K562 (cell line): ENCODE results near the gene FOXO4. TPM values are rescaled to one million over a fixed set of nuclear protein-coding genes. Genes with fewer than 3 reads are reported as not detected.

Experiments
- CAMTA2 ChIP-seq: fragments of 250-450 bp; sonication (Bioruptor Pico); conservative IDR thresholded peaks from 2 replicates; pipeline ENCODE4 v1.5.1; 2022
- CC2D1A ChIP-seq: fragments of 450-650 bp; IDR thresholded peaks from 2 replicates; pipeline ENCODE4 v1.6.1; 2017; ENCODE audit warnings: mild to moderate bottlenecking
- FIP1L1 ChIP-seq: fragments of 200-400 bp; formaldehyde crosslinking; IDR thresholded peaks from 2 replicates; pipeline ENCODE4 v1.6.1; 2018; ENCODE audit warnings: mild to moderate bottlenecking, low read depth, low read length; ENCODE audit not compliant: poor library complexity, severe bottlenecking
- LEF1 ChIP-seq: fragments of 450-650 bp; IDR thresholded peaks from 2 replicates; pipeline ENCODE4 v1.6.1; 2016; ENCODE audit warnings: mild to moderate bottlenecking
- MBD2 ChIP-seq: sonication (generic); IDR thresholded peaks from 2 replicates; pipeline ENCODE4 v1.6.1; 2016; ENCODE audit warnings: low read depth, borderline replicate concordance
- NONO ChIP-seq, 2 experiments: fragments of 200-400 bp in 1 of 2; fragments of 450-650 bp in 1 of 2; formaldehyde crosslinking in 1 of 2; IDR thresholded peaks; 2 replicates each; pipeline ENCODE4 v1.6.1; 2017; ENCODE audit warnings: low read depth in 2 of 2, mild to moderate bottlenecking in 2 of 2, moderate library complexity in 2 of 2, low read length in 1 of 2
- POU5F1 ChIP-seq: fragments of 150-350 bp; IDR thresholded peaks from 2 replicates; pipeline ENCODE4 v1.6.1; 2014; ENCODE audit warnings: borderline replicate concordance, low read length, low read depth, mild to moderate bottlenecking; ENCODE audit not compliant: partially characterized antibody
- RREB1 ChIP-seq: fragments of 250-450 bp; sonication (Bioruptor Pico); IDR thresholded peaks from 2 replicates; pipeline ENCODE4 v1.4.0; 2020
- SIN3A ChIP-seq, 2 experiments: fragments of 150-350 bp in 1 of 2; IDR thresholded peaks; 2 replicates each; pipeline ENCODE4 v1.6.1; 2011 to 2016; ENCODE audit warnings: borderline replicate concordance in 2 of 2, low read depth in 2 of 2, low read length in 2 of 2, mild to moderate bottlenecking in 2 of 2, moderate library complexity in 2 of 2; ENCODE audit not compliant: control insufficient read depth in 1 of 2
- SNIP1 ChIP-seq: fragments of 450-650 bp; IDR thresholded peaks from 2 replicates; pipeline ENCODE4 v1.7.1; 2017; ENCODE audit warnings: low read depth, mild to moderate bottlenecking
- SRSF9 ChIP-seq: fragments of 200-400 bp; formaldehyde crosslinking; IDR thresholded peaks from 2 replicates; pipeline ENCODE4 v1.6.1; 2017; ENCODE audit warnings: low read depth, low read length, borderline replicate concordance
- TSC22D4 ChIP-seq: fragments of 450-650 bp; IDR thresholded peaks from 2 replicates; pipeline ENCODE4 v1.6.1; 2016; ENCODE audit warnings: missing genetic modification characterization, missing biosample characterization, control low read depth
- YBX1 ChIP-seq: fragments of 450-650 bp; IDR thresholded peaks from 2 replicates; pipeline ENCODE4 v1.7.1; 2016; ENCODE audit warnings: mild to moderate bottlenecking
- ZNF436 ChIP-seq: fragments of 250-450, 450-650 bp; sonication (Bioruptor Pico); formaldehyde crosslinking; IDR thresholded peaks from 2 replicates; pipeline ENCODE4 v1.7.0; 2020; ENCODE audit warnings: mild to moderate bottlenecking
- polyA plus RNA-seq, 8 experiments: library from polyadenylated mRNA; depleted of rRNA in 4 of 8; stranded (reverse) in 5 of 8; unstranded in 3 of 8; fragments of >200 nt; fragmentation: Nextera tagmentation in 2 of 8; fragmentation: Illumina TruSeq in 1 of 8; extraction: Ambion mirVana in 2 of 8; extraction: Trizol in 1 of 8; gene quantifications; 2 replicates each; pipeline versions ENCODE4 v1.2.1 to v1.2.3, GENCODE V29; 2011 to 2014; ENCODE audit warnings: inconsistent platforms in 1 of 8, missing spikeins in 1 of 8
- total RNA-seq, 7 experiments: library from RNA; depleted of rRNA in 6 of 7; stranded (reverse); fragments of >200 nt in 6 of 7; fragmentation: Illumina TruSeq in 2 of 7; extraction: Trizol in 2 of 7; gene quantifications; 2 replicates each; pipeline versions ENCODE4 v1.2.1 to v1.2.3, GENCODE V29; 2011 to 2021; ENCODE audit warnings: low replicate concordance in 1 of 7
- TF ChIP-seq, protein P1 (sequence below): IDR thresholded peaks from 2 replicates; pipeline ENCODE4 v1.6.1; 2014; ENCODE audit warnings: antibody characterized with exemption
- TF ChIP-seq, protein P2 (sequence below): sonication (generic); formaldehyde crosslinking; IDR thresholded peaks from 2 replicates; pipeline ENCODE4 v1.8.0; 2022; ENCODE audit warnings: mild to moderate bottlenecking, missing genetic modification reagents
- TF ChIP-seq, protein P3 (sequence below): sonication (generic); formaldehyde crosslinking; IDR thresholded peaks from 2 replicates; pipeline ENCODE4 v1.9.0; 2022; ENCODE audit warnings: mild to moderate bottlenecking, missing genetic modification reagents
- TF ChIP-seq, protein P4 (sequence below): fragments of 250-450 bp; sonication (Bioruptor Pico); IDR thresholded peaks from 2 replicates; pipeline ENCODE4 v1.9.0; 2021; ENCODE audit warnings: mild to moderate bottlenecking

The FOXO4 gene
- total and polyA plus RNA-seq, 9 of the 15 experiments (the other 6 are each of a cell fraction or from before 2014, with no cell fraction given): 0.13 to 26.6 (median 8.5) TPM

DNA sequence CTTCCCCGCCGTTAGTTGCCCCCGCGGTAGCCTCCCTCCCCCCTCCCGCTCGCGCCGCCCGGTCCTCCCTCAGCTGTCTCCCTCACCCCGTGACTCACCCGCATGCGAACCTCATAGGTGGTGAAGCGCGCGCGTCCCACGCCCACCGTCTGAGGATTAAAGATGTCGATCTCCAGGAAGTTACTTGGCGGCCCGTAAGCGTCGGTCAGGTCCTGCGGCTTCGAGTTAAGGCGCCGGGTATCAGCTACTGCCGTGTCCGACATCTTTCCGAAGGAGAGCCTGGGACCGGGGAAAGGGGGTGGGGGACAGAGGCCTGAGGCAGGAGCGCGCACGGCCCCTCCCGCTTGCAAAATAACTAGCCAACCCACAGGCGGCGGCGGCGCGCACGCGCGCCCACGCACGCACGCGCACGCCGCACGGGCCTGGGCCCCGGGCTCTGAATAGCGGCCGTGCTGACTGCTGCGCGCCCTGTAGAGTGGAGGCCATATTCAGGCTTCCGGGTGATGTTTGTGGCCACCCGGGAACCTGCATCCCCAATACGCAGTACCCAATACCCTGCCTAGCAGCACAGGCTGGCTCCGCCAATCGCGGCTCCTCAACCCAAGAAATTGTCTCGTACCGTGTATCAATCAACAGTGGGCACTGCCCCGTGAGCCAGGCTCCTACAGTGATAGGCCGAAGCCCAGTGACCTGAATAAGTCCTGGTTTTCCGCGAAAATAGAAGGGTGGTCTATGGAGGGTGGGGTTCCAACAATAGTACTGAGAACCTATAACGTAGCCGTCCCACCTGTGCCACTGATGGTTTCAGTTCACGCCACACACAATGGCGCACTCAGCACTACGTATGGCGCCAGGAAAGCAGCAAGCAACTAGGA lies 27.4 kb upstream of the FOXO4 start, which contains the start of gene SNX12 (continued):
- TF ChIP-seq SIN3A (IDR thresholded peaks at IDR 0.05; ENCODE audit: borderline replicate concordance in 2 of 2, control insufficient read depth in 1 of 2, low read depth in 2 of 2, low read length in 2 of 2) (peak in 1 of 2 experiments; percentile 25; a peak in 2 of 4 replicates), SNIP1 (no peak), CAMTA2 (no peak), RREB1 (CRISPR knock-in tag) (peak; percentile 11; the same call in 1 of the 2 replicates), TSC22D4 (no peak), MBD2 (peak; percentile 28; the same call in 1 of the 2 replicates), POU5F1 (no peak), LEF1 (no peak), FIP1L1 (peak; percentile 95), CC2D1A (0 out of 2 replicates have a peak, but pooled peaks have one; percentile 3), NONO (IDR thresholded peaks at IDR 0.05; ENCODE audit: low read depth in 2 of 2, low read length in 1 of 2) (peak in 1 of 2 experiments; percentile 84; a peak in 2 of 4 replicates), ZNF436 (no peak), YBX1 (no peak), SRSF9 (no peak)
- TF ChIP-seq, protein P1, sequence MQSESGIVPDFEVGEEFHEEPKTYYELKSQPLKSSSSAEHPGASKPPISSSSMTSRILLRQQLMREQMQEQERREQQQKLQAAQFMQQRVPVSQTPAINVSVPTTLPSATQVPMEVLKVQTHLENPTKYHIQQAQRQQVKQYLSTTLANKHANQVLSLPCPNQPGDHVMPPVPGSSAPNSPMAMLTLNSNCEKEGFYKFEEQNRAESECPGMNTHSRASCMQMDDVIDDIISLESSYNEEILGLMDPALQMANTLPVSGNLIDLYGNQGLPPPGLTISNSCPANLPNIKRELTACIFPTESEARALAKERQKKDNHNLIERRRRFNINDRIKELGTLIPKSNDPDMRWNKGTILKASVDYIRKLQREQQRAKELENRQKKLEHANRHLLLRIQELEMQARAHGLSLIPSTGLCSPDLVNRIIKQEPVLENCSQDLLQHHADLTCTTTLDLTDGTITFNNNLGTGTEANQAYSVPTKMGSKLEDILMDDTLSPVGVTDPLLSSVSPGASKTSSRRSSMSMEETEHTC: peak; percentile 79
- TF ChIP-seq, protein P2, sequence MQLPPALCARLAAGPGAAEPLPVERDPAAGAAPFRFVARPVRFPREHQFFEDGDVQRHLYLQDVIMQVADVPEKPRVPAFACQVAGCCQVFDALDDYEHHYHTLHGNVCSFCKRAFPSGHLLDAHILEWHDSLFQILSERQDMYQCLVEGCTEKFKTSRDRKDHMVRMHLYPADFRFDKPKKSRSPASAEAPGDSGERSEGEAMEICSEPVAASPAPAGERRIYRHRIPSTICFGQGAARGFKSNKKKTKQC: no peak
- TF ChIP-seq, protein P3, sequence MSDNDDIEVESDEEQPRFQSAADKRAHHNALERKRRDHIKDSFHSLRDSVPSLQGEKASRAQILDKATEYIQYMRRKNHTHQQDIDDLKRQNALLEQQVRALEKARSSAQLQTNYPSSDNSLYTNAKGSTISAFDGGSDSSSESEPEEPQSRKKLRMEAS (CRISPR knock-in tag): peak; percentile 56; the same call in 1 of the 2 replicates
- TF ChIP-seq, protein P4, sequence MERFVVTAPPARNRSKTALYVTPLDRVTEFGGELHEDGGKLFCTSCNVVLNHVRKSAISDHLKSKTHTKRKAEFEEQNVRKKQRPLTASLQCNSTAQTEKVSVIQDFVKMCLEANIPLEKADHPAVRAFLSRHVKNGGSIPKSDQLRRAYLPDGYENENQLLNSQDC: no peak
